ENCODE results near the gene SPDYE16.
"Not testable (repeated sequence)": the region's sequence is repeated elsewhere in the genome, so short reads cannot be mapped to it uniquely, and the experiment has no call there.

SPDYE16 gene, protein sequence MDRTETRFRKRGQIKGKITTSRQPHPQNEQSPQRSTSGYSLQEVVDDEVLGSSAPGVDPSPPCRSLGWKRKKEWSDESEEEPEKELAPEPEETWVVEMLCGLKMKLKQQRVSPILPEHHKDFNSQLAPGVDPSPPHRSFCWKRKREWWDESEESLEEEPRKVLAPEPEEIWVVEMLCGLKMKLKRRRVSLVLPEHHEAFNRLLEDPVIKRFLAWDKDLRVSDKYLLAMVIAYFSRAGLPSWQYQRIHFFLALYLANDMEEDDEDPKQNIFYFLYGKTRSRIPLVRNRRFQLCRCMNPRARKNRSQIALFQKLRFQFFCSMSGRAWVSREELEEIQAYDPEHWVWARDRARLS

DNA sequence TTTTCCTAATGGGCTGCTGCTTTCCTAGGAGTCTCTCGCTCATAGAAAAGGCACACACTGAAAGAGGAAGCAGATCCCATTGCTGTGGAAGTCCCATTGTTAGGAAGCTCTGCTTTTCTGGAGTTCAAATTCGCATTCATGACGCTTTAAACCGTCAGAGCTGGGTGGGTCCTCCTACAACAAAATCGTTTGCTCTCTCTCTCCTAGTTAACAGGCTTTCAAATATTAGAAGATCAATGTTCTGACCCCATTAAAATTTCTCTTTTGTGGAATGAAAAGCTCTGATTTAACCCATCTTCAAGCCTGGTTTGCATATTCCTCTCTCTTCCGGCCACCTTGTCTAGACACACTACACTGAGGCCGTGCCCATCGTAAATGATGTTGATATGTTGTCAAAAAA lies at the start of gene SPDYE16:
SPDYE16 (minus strand) TSS at position 101 of the 400 bp plus-strand sequence. CDS start 1,838 bp downstream, outside the sequence.
- DNase-seq: not testable (repeated sequence)

DNA sequence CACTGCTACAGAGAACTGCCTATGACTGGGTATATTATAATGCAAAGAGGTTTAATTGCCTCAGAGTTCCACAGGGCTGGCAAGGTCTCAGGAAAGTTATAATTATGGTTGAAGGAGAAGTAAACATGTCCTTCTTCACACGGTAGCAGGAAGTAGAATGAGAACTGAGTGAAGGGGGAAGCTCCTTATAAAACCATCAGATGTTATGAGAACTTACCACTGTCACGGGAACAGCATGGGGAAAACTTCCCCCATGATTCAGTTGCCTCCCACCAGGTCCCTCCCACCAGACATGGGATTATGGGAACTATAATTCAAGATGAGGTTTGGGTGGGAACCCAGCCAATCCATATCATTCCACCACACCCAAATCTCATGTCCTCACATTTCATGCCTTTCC lies 49.6 kb upstream of the SPDYE16 start:
- DNase-seq: not testable (repeated sequence)

DNA sequence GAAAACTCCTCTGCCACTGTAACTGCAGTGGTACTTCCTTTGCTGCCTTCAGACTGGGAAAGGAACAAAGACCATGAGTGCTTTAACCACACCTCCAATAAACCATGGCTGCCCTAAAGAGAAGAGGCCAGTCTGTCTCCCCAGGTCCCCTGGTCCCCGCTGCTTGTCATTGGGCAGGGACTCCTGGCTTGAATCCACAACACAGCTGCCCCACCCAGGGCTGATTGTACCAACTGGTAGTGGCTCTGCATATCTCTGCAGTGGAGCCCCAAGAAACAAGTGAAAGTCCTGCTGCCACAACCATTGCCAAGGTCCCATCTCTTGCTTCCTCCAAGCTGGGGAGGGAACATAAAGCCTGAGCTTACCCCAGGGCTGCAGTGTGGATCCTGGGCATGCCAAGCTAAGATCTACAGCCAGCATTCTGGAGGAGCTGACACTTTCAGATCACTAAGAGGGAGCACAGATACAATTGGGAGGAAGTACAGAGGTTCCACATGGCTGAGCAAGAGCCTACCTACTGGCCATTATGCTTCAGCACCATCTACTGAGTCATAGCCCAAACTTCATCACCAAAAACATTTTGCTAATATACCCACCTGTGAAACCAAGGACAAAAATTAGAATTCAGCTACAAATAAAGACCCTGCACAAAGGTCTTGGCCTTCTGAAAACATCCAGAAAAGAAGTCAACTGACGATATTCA lies 48.7 kb upstream of the SPDYE16 start:
- DNase-seq: not testable (repeated sequence)

DNA sequence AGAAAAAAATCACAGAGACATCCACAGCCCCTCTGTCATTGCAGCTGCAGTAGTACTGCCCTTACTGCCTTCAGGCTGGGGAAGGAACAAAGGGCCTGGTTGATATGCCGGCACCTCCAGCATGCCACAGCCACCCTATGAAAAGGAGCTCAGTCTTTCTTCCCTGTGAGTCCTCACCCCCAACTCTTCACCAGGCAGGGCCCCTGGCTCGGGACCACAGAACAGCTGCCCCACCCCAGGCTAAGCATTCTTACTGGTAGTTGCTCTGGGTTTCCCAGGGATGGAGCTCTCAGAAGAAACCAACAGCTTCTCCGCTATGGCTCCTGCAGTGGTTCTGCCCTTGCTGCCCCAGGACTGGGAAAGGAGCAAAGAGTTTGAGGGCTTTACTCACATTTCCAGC lies 47.9 kb upstream of the SPDYE16 start:
- DNase-seq: not testable (repeated sequence)

DNA sequence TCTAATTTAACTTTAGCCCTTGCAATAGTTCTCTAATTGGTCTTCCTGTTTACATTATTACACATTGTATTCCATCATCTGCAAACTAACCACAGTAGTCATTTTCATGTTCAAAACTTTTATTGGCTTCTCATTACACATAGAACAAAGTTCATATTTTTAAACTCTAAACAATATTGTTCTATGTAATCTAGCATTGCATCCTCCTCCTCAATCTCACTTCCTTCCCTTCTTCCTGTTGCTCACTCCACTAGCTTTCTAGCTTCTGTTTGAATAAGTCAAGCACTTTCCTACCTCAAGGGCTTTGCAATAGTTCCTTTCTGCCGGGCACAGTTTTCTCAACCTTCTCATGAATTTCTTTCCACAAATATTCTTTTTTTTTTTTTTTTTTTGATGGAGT lies 45.5 kb upstream of the SPDYE16 start:
- not testable (repeated sequence) for DNase-seq

DNA sequence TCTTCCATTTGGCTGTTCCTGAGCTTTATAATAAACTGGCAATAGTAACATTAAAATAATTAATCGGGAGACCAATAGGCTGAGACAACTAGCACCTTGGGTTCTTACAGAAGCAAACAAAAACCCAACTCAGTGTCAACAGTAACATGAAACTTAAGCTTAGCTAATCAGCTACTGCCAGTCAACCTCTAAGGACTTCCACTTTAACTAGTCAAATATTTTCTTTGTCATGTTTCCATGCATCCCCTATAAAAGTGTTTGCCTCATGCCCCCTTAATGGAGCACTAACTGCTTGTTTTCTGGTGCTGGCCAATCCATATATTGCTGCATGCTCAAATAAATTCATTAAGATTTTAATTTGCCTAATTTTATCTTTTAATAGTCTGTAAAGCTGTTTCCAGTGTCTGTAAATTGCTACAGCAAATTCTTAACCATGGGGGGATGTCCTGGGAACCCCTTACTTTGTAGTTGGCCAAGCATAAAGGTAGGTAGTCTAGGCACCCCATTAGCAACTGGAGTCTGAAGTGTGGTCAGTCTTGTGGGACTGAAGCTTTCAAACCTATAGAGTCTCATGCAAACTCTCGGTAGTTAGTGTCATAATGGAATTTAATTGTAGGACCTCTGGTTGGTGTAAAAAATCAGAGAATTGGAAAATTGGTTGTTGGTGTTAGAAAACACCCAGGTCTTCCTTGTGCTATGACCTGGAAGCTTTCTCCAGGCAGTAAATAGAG lies 43.7 kb upstream of the SPDYE16 start:
- DNase-seq: peak; percentile 27

DNA sequence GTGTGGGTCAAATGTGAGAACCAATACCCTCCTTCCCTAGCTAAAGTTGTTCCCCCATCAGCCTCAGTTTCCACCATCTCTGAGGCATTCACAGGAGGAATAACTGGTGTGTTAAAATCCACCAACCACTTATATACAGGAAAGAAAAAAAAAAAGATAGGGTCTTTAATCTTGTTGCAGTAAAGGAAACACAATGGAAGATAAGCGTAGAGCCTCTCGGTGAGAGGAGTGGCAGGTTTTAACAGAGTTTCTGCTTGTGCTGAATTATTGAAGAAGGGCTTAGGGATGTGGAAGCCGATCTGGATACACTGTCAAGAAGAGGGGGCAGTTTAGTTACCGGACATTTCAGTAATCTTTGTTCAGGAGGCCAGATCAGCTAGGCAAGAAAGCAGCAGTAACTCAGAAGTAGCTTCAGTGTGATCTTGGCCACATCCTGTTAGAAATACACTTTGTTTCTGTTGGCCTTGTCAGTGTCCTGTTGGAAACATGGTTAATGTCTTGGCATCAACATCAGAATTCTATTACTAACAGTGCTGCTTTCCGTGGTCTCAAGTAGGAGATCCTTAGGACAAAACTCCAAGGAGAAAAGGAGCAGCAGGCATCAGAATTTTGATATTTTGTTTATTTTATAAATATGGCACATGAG lies 40.7 kb upstream of the SPDYE16 start:
- DNase-seq: not testable (repeated sequence)

DNA sequence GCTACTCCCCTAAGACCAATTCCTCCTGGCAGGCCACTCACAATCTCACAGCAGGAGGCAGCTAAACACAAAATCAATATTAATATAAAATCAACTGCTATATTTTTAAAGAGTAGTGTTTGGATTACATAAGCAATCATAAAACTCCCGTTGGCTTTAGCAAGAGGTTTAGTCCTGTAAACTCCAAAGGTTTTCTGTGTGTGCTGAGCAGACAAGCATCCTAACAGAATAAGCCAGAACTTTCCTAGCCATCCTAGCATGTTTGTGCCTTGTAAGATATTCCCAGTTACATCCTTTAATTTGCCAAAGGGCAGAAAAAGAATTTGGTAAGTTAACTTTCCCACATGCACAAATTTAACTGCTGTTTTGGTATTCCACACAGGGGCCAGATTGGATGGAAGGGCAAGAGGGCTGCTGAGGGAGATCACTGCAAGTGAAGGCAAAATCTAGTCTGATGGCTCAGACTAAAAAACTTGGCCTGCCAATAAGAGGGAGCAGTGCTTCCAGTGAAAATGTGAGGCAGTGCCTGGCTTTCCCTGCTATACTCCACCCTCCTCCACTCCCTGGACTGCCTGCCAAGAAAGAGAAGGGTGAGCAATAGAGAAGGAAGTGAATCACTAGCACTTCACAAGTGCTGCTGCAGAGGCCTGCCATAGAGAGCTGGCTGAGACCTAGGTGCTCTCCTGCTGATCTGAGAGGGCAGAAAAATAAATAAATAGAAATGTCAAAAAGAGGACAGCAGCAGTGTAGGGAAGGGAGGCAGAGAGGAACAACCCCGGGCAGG lies 39.9 kb upstream of the SPDYE16 start:
- peak; percentile 21 for DNase-seq

DNA sequence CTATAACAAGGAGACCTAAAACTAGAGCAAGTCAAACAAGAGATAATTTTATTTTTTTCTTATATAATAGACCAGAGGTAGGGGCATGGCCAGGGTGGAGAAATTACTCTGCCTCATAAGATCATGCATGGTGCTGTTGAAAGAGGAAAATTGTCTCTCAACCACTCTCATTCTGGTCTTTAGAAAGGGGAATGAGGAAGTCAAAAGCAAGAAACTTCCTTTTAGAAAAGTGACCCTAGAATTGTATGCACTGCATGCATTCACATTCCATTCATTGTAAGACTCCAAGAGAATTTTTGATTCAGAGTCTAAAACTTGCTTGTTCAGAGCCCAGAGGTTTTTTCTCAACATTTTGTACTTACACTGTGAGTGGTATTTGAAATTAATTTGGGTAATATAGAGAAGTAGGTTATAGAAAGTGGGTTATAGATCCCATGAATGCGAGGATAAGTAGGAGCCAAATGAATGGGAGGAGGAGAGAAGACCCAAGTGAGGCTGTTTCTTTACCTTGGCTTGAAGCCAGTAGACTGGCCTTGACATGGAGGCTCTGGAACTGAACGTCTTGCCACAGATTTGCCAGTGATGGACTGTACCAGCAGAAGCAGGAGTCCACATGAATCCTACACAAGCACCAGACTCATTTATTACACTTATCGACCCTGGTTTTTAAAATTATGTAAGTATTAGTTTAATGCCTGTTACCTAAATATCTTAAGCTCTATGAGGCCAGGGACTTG lies 33.0 kb upstream of the SPDYE16 start:
- DNase-seq: not testable (repeated sequence)

DNA sequence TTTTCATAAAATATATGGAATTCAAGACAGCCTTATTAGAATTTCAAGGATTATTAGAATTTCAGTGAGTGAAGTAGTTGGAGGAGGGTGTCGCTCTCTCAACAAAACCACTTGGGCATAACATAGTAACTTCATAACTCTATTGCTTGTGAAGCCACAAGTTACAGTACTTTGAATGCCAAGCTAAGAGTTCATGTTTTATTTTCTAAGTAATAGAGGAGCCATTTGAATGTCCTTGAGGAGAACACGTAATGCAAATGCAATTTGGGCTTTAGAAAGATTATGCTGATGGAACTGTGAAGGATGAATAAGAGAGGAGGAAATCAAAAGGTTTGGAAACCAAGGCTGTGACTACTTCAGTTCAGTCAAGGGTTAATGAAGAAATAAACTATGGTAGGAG lies 32.3 kb upstream of the SPDYE16 start:
- DNase-seq: not testable (repeated sequence)

DNA sequence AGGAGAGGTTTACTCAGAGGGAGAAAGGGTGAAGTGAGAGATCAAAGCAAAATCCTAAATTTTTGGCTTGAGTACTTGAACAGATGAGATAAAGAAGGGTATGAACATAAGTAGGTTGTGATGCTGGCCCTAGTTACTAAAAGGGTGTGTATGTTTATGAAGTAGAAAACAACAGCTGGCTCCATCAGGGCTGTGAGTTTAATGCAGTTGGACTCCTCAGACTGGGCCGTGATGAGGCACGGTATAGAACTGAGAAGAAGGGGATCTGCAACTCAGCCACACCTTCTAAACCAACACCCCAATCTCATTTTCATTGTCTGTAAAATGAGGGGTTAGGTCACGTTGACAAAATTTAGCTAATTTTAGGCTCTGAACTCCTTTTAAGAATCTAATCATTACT lies 29.2 kb upstream of the SPDYE16 start:
- not testable (repeated sequence) for DNase-seq

DNA sequence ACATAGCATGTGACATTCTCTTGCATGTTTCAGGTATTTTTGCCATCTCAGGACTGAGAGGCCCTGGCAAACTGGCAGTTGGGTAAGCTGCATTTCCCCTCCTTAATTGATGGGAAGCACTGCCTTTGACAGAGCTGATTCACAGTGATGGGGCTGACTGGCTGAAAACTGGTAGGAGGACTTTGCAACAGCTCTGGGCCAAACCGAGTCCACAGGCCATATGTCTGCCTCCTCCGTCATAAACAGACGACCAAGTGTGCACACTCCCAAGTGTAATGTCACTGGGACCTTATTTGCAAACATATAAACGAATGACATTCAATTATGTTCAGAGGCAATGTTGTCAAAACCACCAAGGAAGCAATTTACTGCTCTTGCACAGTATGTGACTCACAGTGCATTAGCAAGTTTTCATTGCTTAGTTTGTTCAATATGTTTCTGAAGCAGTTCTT lies 27.3 kb upstream of the SPDYE16 start:
- not testable (repeated sequence) for DNase-seq

DNA sequence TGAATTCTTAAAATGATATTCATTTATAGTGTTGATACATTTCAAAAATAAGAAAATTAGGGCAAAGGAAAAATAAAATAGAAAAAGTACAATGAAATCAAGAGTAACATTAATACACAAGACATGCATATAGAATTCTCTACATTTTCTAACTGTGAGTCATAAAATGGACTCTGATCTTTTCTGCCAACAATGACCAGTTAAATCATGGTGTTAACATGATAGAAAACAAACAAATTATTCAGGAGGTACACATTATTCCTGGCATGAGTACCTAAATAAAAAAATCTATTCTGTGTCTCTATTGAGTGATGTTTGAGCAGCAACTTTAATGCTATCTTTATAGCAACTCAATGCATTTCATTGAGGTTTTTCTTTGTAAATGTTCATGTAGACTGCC lies 25.6 kb upstream of the SPDYE16 start:
- peak; percentile 12 for DNase-seq

DNA sequence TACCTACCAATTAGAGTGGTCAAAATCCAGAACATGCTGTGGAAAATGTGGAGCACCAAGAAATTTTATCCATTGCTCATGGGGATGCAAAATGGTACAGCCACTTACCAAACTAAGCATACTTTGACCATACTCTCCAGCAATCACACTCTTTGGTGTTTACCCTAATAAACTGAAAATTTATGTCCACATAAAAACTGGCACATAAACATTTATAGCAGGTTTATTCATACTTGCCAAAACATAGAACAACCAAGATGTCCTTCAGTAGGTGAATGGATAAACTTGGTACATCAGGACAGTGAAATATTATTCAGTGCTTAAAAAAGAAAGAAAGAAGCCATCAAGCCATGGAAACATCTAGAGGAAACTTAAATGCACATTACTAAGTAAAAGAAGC lies 24.7 kb upstream of the SPDYE16 start:
- not testable (repeated sequence) for DNase-seq

DNA sequence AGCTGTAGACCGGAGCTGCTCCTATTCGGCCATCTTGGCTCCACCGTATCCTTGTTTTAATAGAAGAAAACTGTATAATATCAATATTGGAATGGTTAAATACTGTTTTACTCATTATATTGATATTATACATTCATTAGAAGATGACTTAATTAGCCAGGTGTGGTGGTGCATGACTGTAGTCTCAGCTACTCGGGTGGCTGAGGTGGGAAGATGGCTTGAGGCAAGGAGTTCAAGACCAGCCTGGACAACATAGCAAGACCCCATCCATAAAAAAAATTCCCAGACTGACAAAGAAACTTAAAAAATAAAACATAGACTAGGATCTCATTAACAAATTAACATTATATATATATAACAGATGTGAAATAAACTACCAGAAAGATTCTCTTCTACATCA lies 24.2 kb upstream of the SPDYE16 start:
- not testable (repeated sequence) for DNase-seq

DNA sequence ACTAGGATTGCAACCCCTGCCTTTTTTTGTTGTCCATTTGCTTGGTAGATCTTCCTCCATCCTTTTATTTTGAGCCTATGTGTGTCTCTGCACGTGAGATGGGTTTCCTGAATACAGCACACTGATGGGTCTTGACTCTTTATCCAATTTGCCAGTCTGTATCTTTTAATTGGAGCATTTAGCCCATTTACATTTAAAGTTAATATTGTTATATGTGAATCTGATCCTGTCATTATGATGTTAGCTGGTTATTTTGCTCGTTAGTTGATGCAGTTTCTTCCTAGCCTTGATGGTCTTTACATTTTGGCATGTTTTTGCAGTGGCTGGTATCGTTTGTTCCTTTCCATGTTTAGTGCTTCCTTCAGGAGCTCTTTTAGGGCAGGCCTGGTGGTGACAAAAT lies 21.9 kb upstream of the SPDYE16 start:
- DNase-seq: not testable (repeated sequence)

DNA sequence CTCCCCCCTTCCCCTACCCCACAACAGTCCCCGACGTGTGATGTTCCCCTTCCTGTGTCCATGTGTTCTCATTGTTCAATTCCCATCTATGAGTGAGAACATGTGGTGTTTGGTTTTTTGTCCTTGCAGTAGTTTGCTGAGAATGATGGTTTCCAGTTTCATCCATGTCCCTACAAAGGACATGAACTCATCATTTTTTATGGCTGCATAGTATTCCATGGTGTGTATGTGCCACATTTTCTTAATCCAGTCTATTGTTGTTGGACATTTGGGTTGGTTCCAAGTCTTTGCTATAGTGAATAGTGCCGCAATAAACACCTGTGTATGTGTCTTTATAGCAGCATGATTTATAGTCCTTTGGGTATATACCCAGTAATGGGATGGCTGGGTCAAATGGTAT lies 18.2 kb upstream of the SPDYE16 start:
- not testable (repeated sequence) for DNase-seq

DNA sequence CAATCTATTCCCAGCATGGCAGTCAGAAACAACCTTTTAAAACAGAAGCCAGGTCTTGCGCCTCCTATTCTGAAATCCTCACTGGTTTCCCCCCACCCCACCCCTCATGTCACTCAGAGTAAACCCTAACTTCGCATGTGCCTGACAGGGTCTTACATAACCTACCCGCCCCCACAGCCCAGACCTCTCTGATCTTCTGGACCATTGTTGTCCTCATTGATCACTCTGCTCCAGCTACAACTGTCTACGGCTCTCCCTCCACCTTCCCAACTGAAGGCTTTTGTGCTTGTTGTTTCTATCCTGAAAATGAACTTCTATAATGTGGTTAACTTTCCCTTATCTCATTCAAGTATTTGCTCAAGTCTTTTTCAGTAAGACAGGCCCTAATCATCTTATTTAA lies 17.1 kb upstream of the SPDYE16 start:
- DNase-seq: not testable (repeated sequence)

DNA sequence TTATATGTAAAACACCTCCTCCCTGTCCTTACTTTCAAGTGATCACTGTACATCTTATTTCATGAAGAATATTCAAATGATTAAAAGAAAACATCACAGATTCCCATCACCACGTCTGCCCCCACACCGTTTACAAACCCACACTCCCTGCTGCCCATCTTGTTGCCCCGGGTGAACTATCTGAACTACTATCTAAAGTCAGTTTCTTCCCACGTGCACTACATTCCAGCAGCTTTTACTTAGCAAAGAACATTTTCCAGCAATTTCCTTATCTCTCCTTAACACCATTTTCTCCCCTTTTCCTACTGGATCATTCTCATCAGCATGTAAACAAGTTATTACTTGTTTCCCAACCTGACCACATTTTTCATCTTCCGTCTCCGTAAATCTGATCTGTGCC lies 16.6 kb upstream of the SPDYE16 start:
- DNase-seq: not testable (repeated sequence)

DNA sequence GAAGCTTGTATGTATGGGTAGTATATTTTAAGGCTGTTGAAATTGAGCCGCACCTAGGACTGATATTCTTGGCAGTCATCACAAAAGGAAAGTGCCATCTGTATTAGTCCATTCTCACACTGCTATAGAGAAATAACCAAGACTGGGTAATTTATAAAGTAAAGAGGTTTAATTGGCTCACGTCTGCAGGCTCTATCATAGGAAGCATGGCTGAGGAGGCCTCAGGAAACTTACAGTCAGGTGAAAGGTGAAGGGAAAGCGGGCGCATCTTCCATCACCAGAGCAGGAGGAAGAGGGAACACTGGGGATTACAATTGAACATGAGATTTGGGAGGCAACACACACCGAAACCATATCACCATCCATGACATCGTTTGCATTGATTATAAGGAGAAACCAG lies 8.9 kb upstream of the SPDYE16 start:
- DNase-seq: not testable (repeated sequence)

DNA sequence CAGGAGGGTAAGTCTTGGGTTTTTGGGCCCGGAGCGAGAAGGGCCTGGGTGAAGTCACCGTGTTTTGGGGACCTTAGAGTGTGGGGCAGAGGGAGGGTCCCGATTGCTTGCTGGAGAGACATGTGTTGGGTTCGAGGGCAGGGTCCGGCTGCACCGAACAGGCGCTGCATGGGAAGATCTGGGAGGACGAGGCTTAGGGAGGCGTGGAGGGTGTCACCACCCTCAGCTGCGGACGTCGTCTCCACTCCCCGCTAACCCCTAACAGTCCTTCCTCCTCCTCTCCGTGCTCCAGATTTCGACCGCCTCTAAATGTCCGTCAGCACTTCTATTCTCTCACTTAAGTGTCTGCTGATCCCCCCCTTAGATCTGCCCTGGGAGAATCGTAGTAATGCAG lies 6.8 kb upstream of the SPDYE16 start:
- not testable (repeated sequence) for DNase-seq

Measured in NCI-H774 (cell line).